Measurements from ENCODE around the gene GUF1. TPM values are rescaled to one million over a fixed set of nuclear protein-coding genes. Genes with fewer than 3 reads are reported as not detected.
"Not testable (repeated sequence)": the region's sequence is repeated elsewhere in the genome, so short reads cannot be mapped to it uniquely, and the experiment has no call there.

GUF1 gene
- total RNA-seq, 1 donor from 2014 or later, result 26.0 TPM

- Mint-ChIP-seq H3K36me3 (ENCODE audit: low read depth) (peaks cover 16% of the 10 kb centered on the region), H3K27me3 (no peaks in the 10 kb centered on the region), H3K4me3 (peak overlapping the region; percentile 97), H3K27ac (no peak overlapping the region), H3K4me1 (peaks cover 32% of the 10 kb centered on the region), H3K9me3 (no peaks in the 10 kb centered on the region)
- ChIA-PET CTCF (no interaction called here), POLR2A (interaction anchor here (4.0 kb wide), 1 partner anchor 49 kb away, joined by 43 read pairs; the partner anchor contains the start of gene GUF1)
- TF ChIP-seq, protein P1, sequence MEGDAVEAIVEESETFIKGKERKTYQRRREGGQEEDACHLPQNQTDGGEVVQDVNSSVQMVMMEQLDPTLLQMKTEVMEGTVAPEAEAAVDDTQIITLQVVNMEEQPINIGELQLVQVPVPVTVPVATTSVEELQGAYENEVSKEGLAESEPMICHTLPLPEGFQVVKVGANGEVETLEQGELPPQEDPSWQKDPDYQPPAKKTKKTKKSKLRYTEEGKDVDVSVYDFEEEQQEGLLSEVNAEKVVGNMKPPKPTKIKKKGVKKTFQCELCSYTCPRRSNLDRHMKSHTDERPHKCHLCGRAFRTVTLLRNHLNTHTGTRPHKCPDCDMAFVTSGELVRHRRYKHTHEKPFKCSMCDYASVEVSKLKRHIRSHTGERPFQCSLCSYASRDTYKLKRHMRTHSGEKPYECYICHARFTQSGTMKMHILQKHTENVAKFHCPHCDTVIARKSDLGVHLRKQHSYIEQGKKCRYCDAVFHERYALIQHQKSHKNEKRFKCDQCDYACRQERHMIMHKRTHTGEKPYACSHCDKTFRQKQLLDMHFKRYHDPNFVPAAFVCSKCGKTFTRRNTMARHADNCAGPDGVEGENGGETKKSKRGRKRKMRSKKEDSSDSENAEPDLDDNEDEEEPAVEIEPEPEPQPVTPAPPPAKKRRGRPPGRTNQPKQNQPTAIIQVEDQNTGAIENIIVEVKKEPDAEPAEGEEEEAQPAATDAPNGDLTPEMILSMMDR (IDR thresholded peaks at IDR 0.05), result no peak
- ATAC-seq (ENCODE audit: low read depth), result no peak
- DNase-seq, result no peak
- intact Hi-C loops (cut with micrococcal nuclease), result no loop called here
Measured at GRCh38 chr4:44727471-44727870, 49.3 kb downstream of the GUF1 start.

DNA sequence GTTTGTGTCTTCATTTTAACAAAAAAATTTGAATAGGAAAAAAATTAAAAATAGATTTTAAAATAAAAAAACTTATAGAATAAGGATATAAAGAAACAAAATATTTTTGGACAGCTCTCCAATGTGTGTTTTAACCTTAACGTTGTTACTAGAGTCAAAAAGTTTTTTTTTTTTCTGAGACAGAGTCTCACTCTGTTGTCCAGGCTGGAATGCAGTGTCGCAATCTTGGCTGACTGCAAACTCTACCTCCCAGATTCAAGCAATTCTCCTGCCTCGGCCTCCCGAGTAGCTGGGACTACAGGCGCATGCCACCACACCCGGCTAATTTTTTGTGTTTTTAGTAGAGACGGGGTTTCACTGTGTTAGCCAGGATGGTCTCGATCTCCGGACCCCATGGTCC, 50.5 kb downstream of the GUF1 start:
- H3K9me3 Mint-ChIP-seq; ATAC-seq (ENCODE audit: low read depth); intact Hi-C loops (cut with micrococcal nuclease); H3K27ac Mint-ChIP-seq; DNase-seq; CTCF ChIA-PET; H3K4me3 Mint-ChIP-seq: not testable (repeated sequence)
- POLR2A ChIA-PET, result interaction anchor here (4.0 kb wide), 1 partner anchor 50 kb away, joined by 43 read pairs; the partner anchor contains the start of gene GUF1
- Mint-ChIP-seq H3K36me3 (ENCODE audit: low read depth) (peaks cover 16% of the 10 kb centered on the region), H3K27me3 (peaks cover 10% of the 10 kb centered on the region), H3K4me1 (peaks cover 28% of the 10 kb centered on the region)

GRCh38 chr4:44736900-44737299, 58.7 kb downstream of the GUF1 start:
- peaks cover 20% of the 10 kb centered on the region for H3K27me3 Mint-ChIP-seq
- TF ChIP-seq, protein P1 (IDR thresholded peaks at IDR 0.05), result no peak
- peaks cover 10% of the 10 kb centered on the region for H3K4me1 Mint-ChIP-seq
- peak overlapping the region; percentile 51 for H3K27ac Mint-ChIP-seq
- H3K4me3 Mint-ChIP-seq, result peak overlapping the region; percentile 13
- ChIA-PET POLR2A (interaction anchor here (0.7 kb wide), 1 partner anchor 58 kb away, joined by 3 read pairs; no protein-coding TSS in a partner anchor), CTCF (interaction anchor here (1.3 kb wide), 1 partner anchor 22 kb away, joined by 3 read pairs; no protein-coding TSS in a partner anchor)
- ATAC-seq (ENCODE audit: low read depth), result peak; percentile 49
- no peak for DNase-seq
- no peaks in the 10 kb centered on the region for H3K36me3 Mint-ChIP-seq (ENCODE audit: low read depth)
- no peaks in the 10 kb centered on the region for H3K9me3 Mint-ChIP-seq
- intact Hi-C loops (cut with micrococcal nuclease), result no loop called here

GRCh38 chr4:44738615-44739014, 60.4 kb downstream of the GUF1 start:
- no peak overlapping the region for H3K27ac Mint-ChIP-seq
- no peaks in the 10 kb centered on the region for H3K36me3 Mint-ChIP-seq (ENCODE audit: low read depth)
- ChIA-PET POLR2A (no interaction called here), CTCF (no interaction called here)
- TF ChIP-seq, protein P1 (IDR thresholded peaks at IDR 0.05), result no peak
- peaks cover 10% of the 10 kb centered on the region for H3K4me1 Mint-ChIP-seq
- intact Hi-C loops (cut with micrococcal nuclease), result no loop called here
- H3K27me3 Mint-ChIP-seq, result peaks cover 11% of the 10 kb centered on the region
- DNase-seq (no peak), ATAC-seq (ENCODE audit: low read depth) (no peak)
- H3K9me3 Mint-ChIP-seq, result no peaks in the 10 kb centered on the region
- H3K4me3 Mint-ChIP-seq, result no peak overlapping the region

DNA sequence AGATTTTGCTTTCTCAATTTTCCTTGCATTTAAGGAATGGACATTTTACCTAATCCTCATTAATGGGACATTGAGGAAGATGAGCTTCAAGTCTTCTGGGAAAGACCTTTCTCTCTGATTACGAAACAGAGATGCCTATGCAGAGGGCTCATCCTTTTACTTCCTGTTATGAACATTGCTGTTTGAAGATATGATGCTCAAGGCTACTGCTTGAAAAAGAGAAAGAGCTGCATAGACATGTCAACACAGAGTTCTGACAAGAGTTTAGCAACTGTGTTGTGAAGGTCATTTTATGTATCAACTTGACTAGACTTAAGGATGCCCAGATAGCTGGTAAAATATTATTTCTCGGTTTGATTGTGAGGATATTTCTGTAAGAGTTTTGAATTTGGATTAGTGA, 62.0 kb downstream of the GUF1 start:
- H3K36me3 Mint-ChIP-seq (ENCODE audit: low read depth), result no peaks in the 10 kb centered on the region
- no peaks in the 10 kb centered on the region for H3K9me3 Mint-ChIP-seq
- H3K27me3 Mint-ChIP-seq, result peaks cover 6% of the 10 kb centered on the region
- H3K4me1 Mint-ChIP-seq, result peaks cover 10% of the 10 kb centered on the region
- TF ChIP-seq, protein P1 (IDR thresholded peaks at IDR 0.05), result no peak
- ChIA-PET CTCF (interaction anchor here (0.7 kb wide), 1 partner anchor 9 kb away, joined by 3 read pairs; no protein-coding TSS in a partner anchor), POLR2A (no interaction called here)
- no peak for DNase-seq
- no peak overlapping the region for H3K4me3 Mint-ChIP-seq
- intact Hi-C loops (cut with micrococcal nuclease), result no loop called here
- H3K27ac Mint-ChIP-seq, result no peak overlapping the region
- no peak for ATAC-seq (ENCODE audit: low read depth)

Other genes with a start within 250 kb of the GUF1 start
- not detected in 2 replicates for gene KCTD8, start 229.6 kb upstream of the GUF1 start, total RNA-seq
- not detected in 2 replicates for gene YIPF7, start 26.8 kb upstream of the GUF1 start, total RNA-seq
- gene GNPDA2, start 48.1 kb downstream of the GUF1 start, total RNA-seq, result 17.5 and 17.6 TPM in 2 replicates

Data from activated B cell treated with CpG ODN at 0.5 μM for 24 hours (primary cell).